Fibroblast of villous mesenchyme (primary cell): Measurements from ENCODE around the gene CNOT6. TPM values are rescaled to one million over a fixed set of nuclear protein-coding genes. Genes with fewer than 3 reads are reported as not detected.

Experiments
- DNase-seq: peaks from one replicate; pipeline ENCODE4 v3.0.0-alpha.2; 2010; ENCODE audit warnings: low read depth
- H3K4me3 ChIP-seq: 2 replicates; pipeline ENCODE4 v1.5.1; 2011; ENCODE audit warnings: low read depth, mild to moderate bottlenecking, low read length
- CTCF ChIP-seq: IDR thresholded peaks from 2 replicates; pipeline ENCODE4 v1.5.1; 2012; ENCODE audit warnings: low read depth, mild to moderate bottlenecking, low read length; ENCODE audit not compliant: insufficient read depth
- total RNA-seq: library from RNA; depleted of rRNA; stranded (reverse); fragments of >200 nt; gene quantifications from 2 replicates; pipeline ENCODE4 v1.2.3, GENCODE V29; 2012

Gene CNOT6
- total RNA-seq, 1 donor = 16.4 TPM

GRCh38 chr5:180532268-180532667 lies 38.1 kb downstream of the CNOT6 start:
- DNase-seq = no peak
- no peak overlapping the region for H3K4me3 ChIP-seq

GRCh38 chr5:180533845-180534244 lies 39.7 kb downstream of the CNOT6 start:
- TF ChIP-seq CTCF = no peak
- no peak for DNase-seq
- H3K4me3 ChIP-seq = no peak overlapping the region

More at GRCh38 chr5:180532268-180532667, 38.1 kb downstream of the CNOT6 start:
- TF ChIP-seq CTCF = no peak

GRCh38 chr5:180535573-180535972 lies 41.4 kb downstream of the CNOT6 start:
- no peak for TF ChIP-seq CTCF
- no peak overlapping the region for H3K4me3 ChIP-seq
- no peak for DNase-seq

- TF ChIP-seq CTCF = no peak
- no peak overlapping the region for H3K4me3 ChIP-seq
- no peak for DNase-seq
These were observed 46.0 kb downstream of the CNOT6 start for GRCh38 chr5:180540050-180540694.

GRCh38 chr5:180541710-180542109 lies 47.5 kb downstream of the CNOT6 start:
- DNase-seq = no peak
- TF ChIP-seq CTCF = no peak

GRCh38 chr5:180545248-180545647 lies 51.1 kb downstream of the CNOT6 start:
- no peak overlapping the region for H3K4me3 ChIP-seq
- TF ChIP-seq CTCF = no peak
- no peak for DNase-seq

More at GRCh38 chr5:180541710-180542109, 47.5 kb downstream of the CNOT6 start:
- H3K4me3 ChIP-seq = no peak overlapping the region

- DNase-seq = no peak
- H3K4me3 ChIP-seq = no peak overlapping the region
- no peak for TF ChIP-seq CTCF
These were observed 54.4 kb downstream of the CNOT6 start for GRCh38 chr5:180548563-180548962.
